GM18508 (cell line): ENCODE measurements around the gene BRD3.

Experiments
- ATAC-seq: cut with Tn5 transposase; IDR thresholded peaks from one replicate; pipeline ENCODE4 v1.9.1; 2021; ENCODE audit warnings: moderate number of reproducible peaks; ENCODE audit not compliant: insufficient read depth, unreplicated experiment

Gene BRD3

GRCh38 chr9:134025606-134026541, 42.0 kb downstream of the BRD3 start:
- ATAC-seq, result no peak

GRCh38 chr9:134024828-134025605, 42.8 kb downstream of the BRD3 start, which contains the start of gene BRD3OS:
Gene BRD3OS (plus strand): TSS chr9:134025481. CDS start chr9:134026748, 1,267 bp downstream.
- ATAC-seq, result no peak

- no peak for ATAC-seq
Observed at GRCh38 chr9:134024214-134024792, 43.5 kb downstream of the BRD3 start.

GRCh38 chr9:134014946-134015345, 52.9 kb downstream of the BRD3 start:
- no peak for ATAC-seq

GRCh38 chr9:134011401-134011800, 56.4 kb downstream of the BRD3 start:
- ATAC-seq, result no peak

GRCh38 chr9:134010310-134011173, 57.3 kb downstream of the BRD3 start:
- no peak for ATAC-seq

GRCh38 chr9:134007571-134007970, 60.3 kb downstream of the BRD3 start:
- ATAC-seq, result no peak

- ATAC-seq, result no peak
Observed at GRCh38 chr9:134007150-134007549, 60.7 kb downstream of the BRD3 start.

GRCh38 chr9:134005381-134005780, 62.4 kb downstream of the BRD3 start:
- no peak for ATAC-seq

GRCh38 chr9:134004881-134005280, 62.9 kb downstream of the BRD3 start:
- no peak for ATAC-seq

GRCh38 chr9:134004131-134004873, 63.5 kb downstream of the BRD3 start:
- ATAC-seq, result no peak

GRCh38 chr9:134003237-134003636, 64.6 kb downstream of the BRD3 start:
- no peak for ATAC-seq

- ATAC-seq, result no peak
Observed at GRCh38 chr9:134002796-134003195, 65.0 kb downstream of the BRD3 start.

GRCh38 chr9:133999851-134000265, 68.0 kb downstream of the BRD3 start:
- no peak for ATAC-seq

- no peak for ATAC-seq
Observed at GRCh38 chr9:133998915-133999595, 68.8 kb downstream of the BRD3 start.

GRCh38 chr9:133997584-133997983, 70.2 kb downstream of the BRD3 start:
- ATAC-seq, result no peak

GRCh38 chr9:133996531-133997520, 71.0 kb downstream of the BRD3 start:
- no peak for ATAC-seq
